Activated effector memory CD4-positive, alpha-beta T cell treated with Interleukin-2 at 50 U/mL for 16 hours (primary cell): ENCODE measurements around the gene DGAT2.

Experiments
- DNase-seq: peaks from one replicate; pipeline ENCODE4 v3.0.0-alpha.2; 2020

The DGAT2 gene

GRCh38 chr11:75836417-75836816 lies 67.8 kb downstream of the DGAT2 start:
- DNase-seq = no peak

DNA sequence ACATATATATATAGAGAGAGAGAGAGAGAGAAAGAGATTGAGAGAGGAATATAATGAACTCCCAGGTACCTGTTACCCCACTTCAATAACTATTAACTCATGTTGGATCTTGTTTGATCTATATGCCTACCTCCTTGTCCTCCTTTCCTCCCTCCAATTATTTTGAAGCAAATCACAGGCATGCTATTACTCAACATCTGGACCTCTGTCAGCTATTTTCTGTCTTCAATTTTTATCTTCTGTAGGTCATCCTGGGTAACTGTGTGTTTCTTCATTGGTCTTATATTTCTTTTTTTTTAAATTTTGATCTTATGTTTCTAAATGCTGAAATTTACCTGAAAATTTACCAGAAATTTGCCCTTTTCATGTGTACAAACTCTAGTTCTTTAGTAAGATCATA lies 71.3 kb downstream of the DGAT2 start:
- DNase-seq = no peak

GRCh38 chr11:75840522-75840921 lies 71.9 kb downstream of the DGAT2 start:
- no peak for DNase-seq

GRCh38 chr11:75841739-75842138 lies 73.2 kb downstream of the DGAT2 start:
- no peak for DNase-seq

GRCh38 chr11:75845324-75845723 lies 76.7 kb downstream of the DGAT2 start:
- no peak for DNase-seq

- DNase-seq = no peak
Measured at GRCh38 chr11:75849894-75850293, 81.3 kb downstream of the DGAT2 start.

DNA sequence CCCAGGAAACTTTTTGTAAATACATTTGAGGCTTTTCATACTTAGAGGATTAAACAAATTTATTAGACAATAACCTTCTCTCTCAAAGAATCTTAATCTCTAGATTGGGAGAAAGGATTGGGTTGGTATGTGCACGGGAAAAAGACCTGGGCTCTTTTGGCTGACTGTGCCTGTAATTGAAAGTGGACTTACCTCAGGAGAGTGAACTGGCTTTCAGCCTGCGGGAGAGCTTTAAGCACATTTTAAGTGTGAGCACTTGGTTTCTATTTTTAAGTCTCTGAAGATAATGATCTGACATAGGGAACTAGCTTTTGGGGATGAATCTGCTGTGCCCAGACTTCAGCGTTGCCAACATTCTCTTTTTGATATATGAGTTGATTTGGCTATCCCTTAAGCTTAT lies 82.2 kb downstream of the DGAT2 start:
- no peak for DNase-seq
